ENCODE data around the gene APEX1. TPM values are rescaled to one million over a fixed set of nuclear protein-coding genes. Genes with fewer than 3 reads are reported as not detected.

APEX1 gene
- total RNA-seq, 4 donors from 2014 or later, result 52.4 to 208 (median 93.3) TPM

DNA sequence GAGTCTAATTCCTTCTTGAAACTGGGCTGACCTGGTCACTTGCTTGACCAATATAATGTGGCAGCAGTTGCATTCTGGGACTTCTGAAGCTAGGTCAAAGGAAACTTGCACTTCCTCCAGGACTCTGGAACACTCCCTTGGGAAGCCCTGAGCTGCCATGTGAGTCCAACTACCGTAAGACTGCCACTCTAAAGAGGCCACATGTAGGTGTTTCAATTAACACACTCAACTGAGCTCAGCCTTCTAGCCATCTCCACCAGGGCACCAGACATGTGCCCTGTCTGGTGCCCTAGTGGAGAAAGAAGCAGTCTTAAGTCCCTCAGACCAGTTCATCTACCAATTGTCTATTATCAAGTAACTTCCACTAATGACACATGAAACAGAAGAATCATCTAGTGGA, 35.6 kb upstream of the APEX1 start:
- Histone ChIP-seq H3K27me3 (no peaks in the 10 kb centered on the region), H3K36me3 (no peaks in the 10 kb centered on the region), H3K4me1 (no peaks in the 10 kb centered on the region), H3K4me3 (no peak overlapping the region), H3K9me3 (no peaks in the 10 kb centered on the region), H3K27ac (no peak overlapping the region)
- DNase-seq, result no peak
- TF ChIP-seq, protein P1, sequence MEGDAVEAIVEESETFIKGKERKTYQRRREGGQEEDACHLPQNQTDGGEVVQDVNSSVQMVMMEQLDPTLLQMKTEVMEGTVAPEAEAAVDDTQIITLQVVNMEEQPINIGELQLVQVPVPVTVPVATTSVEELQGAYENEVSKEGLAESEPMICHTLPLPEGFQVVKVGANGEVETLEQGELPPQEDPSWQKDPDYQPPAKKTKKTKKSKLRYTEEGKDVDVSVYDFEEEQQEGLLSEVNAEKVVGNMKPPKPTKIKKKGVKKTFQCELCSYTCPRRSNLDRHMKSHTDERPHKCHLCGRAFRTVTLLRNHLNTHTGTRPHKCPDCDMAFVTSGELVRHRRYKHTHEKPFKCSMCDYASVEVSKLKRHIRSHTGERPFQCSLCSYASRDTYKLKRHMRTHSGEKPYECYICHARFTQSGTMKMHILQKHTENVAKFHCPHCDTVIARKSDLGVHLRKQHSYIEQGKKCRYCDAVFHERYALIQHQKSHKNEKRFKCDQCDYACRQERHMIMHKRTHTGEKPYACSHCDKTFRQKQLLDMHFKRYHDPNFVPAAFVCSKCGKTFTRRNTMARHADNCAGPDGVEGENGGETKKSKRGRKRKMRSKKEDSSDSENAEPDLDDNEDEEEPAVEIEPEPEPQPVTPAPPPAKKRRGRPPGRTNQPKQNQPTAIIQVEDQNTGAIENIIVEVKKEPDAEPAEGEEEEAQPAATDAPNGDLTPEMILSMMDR (IDR thresholded peaks at IDR 0.05), result no peak
- intact Hi-C loops (cut with DNase I; ENCODE audit: low total_unique reads), result no loop called here

DNA sequence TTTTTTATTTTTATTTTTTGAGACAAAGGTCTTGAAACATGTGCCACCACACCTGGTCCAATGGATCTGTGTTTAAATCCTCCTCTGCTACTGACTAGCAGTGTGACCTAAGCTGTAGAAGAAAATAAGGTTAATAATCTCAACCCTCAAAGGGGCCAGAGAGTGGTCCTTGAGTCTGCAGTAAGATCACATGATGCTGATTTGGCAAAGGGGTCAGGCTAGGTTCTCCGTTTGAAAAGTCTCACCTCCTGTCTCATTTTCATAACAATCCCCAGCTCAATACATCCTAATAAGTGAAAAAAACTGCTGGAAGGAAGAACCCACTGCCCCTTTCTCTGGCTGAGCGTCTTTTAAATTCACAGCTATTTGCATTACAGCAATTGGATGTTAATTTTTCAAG, 33.8 kb upstream of the APEX1 start:
- Histone ChIP-seq H3K4me3 (no peak overlapping the region), H3K9me3 (no peaks in the 10 kb centered on the region), H3K27me3 (no peaks in the 10 kb centered on the region), H3K4me1 (no peaks in the 10 kb centered on the region), H3K27ac (no peak overlapping the region), H3K36me3 (no peaks in the 10 kb centered on the region)
- no peak for DNase-seq
- TF ChIP-seq, protein P1 (IDR thresholded peaks at IDR 0.05), result no peak
- no peak for TF ChIP-seq POLR2A (IDR thresholded peaks at IDR 0.05)
- intact Hi-C loops (cut with DNase I; ENCODE audit: low total_unique reads), result no loop called here

DNA sequence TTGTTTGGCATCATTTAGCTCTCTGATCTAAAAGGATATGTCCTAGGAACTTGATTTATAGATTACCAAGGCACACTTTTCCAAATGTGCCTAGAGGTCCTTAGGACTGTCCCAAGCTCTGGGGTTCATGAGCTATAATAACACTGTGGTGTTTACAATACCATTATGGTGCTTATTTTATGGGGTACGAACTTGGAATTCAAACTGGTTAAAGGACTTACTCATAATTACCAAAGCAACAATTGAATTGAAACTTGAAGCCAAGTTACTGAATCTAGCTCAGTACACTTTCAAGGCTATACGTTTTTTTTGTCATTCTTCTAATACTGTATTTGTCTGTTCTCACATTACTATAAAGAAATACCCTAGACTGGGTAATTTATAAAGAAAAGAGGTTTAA, 32.1 kb upstream of the APEX1 start:
- no peak overlapping the region for H3K4me3 ChIP-seq
- no peaks in the 10 kb centered on the region for H3K36me3 ChIP-seq
- intact Hi-C loops (cut with DNase I; ENCODE audit: low total_unique reads), result no loop called here
- no peak for DNase-seq
- H3K4me1 ChIP-seq, result no peaks in the 10 kb centered on the region
- no peak overlapping the region for H3K27ac ChIP-seq
- H3K9me3 ChIP-seq, result no peaks in the 10 kb centered on the region
- no peaks in the 10 kb centered on the region for H3K27me3 ChIP-seq
- no peak for TF ChIP-seq POLR2A (IDR thresholded peaks at IDR 0.05)
- TF ChIP-seq, protein P1 (IDR thresholded peaks at IDR 0.05), result no peak

DNA sequence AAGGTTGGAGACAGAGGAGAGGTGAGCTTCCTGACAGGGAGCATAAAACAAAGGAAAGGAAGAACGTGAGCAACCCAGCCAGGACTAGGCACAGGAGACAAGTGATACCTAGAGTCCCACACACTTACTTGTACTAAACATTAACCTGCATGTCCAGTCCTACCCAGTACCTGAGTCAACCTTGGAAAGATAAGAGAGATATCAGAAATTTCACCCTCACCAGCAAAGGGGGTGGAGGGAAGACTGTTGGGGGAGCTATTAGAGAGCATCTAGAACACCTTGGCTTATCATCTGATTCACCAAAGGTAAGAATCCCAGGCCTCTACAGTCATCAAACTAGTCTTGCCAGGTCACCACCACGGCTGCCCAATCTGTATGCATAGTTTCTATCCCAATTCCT, 30.2 kb upstream of the APEX1 start:
- intact Hi-C loops (cut with DNase I; ENCODE audit: low total_unique reads), result no loop called here
- Histone ChIP-seq H3K4me3 (no peak overlapping the region), H3K27me3 (no peaks in the 10 kb centered on the region), H3K27ac (no peak overlapping the region), H3K4me1 (no peaks in the 10 kb centered on the region), H3K36me3 (no peaks in the 10 kb centered on the region), H3K9me3 (no peaks in the 10 kb centered on the region)
- DNase-seq, result no peak
- no peak for TF ChIP-seq POLR2A (IDR thresholded peaks at IDR 0.05)
- TF ChIP-seq, protein P1 (IDR thresholded peaks at IDR 0.05), result no peak

DNA sequence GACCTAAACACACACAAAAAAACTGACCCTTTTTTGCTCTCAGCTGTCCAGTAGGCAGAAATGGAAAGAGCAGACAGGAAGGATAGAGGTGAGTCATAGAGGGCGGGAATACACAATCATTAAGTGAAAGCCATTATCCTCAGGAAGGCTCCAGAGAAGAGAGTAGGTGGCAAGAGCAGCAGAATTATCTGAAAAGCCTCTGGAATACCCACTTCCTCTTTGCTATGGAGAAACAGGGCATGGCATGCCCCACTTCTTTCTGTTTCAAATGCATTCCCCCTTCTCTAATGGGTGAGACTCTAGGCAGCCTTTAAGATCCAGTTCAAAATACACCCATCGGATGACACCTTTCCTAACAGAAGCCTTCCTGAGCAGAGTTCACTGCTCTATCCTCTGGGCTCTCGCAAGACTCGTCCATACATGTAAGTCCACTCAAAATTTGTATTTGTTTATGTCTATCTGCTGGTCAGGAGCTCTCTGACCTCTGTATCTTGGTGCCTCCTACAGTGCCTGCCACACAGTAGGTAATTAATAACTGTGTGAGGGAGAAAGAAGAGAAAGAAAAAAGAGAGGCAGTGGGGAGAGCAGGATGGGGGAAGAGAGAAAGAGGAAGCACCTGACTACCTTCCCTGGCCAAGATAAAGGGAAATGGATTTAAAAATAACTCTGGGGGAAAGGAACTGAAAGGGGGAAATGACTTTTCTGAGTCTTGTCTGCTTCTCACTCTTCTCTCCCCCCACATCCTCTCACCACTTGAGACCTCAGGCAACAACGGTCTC, 27.6 kb upstream of the APEX1 start:
- intact Hi-C loops (cut with DNase I; ENCODE audit: low total_unique reads), result no loop called here

More for the DNA sequence above, 27.6 kb upstream of the APEX1 start:
- Histone ChIP-seq H3K4me3 (no peak overlapping the region), H3K27ac (no peak overlapping the region), H3K27me3 (no peaks in the 10 kb centered on the region), H3K9me3 (no peaks in the 10 kb centered on the region), H3K36me3 (no peaks in the 10 kb centered on the region), H3K4me1 (no peaks in the 10 kb centered on the region)
- no peak for DNase-seq
- TF ChIP-seq POLR2A (IDR thresholded peaks at IDR 0.05), result no peak
- TF ChIP-seq, protein P1 (IDR thresholded peaks at IDR 0.05), result no peak
